ENCODE results near the gene SIRT6. TPM values are rescaled to one million over a fixed set of nuclear protein-coding genes. Genes with fewer than 3 reads are reported as not detected.

The SIRT6 gene
- total and polyA plus RNA-seq, 10 of the 15 experiments (the other 5 are each of a cell fraction or from before 2014, with no cell fraction given): 1.3 to 49.6 (median 24.2) TPM

DNA sequence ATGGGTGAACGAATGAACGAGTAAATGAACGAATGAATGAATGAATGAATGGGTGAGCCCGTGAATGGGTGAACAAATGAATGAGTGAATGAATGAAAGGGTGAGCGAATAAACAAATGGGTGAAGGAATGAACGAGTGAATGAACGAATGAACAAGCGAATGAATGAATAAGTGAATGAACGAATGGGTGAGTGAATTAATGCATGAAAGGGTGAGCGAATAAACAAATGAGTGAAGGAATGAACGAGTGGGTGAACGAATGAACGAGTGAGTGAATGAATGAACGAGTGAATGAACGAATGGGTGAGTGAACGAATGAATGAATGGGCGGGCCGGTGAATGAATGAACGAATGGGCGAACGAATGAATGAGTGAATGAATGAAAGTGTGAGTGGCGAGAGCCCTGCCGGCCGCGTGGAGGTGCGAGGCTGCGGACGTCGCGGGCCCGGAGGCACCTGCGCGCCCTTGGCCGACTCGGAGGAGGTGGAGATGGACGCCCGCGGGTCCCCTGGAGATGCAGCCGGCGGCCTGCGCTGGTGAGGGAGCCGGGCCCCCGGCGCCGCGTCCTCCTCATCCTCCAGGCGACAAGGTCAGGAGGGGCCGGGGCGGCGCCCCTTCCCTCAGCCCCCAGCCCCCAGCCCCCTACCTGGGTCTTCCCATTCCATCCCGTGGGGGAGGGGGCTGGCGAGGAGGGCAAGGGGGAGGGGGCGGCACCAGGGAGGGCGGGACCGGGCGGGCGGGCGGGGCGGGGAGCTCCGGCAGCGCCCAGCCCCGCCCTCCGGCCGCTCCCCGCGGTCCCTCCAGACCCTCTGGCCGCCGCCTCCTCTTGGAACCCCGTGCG, 15.5 kb upstream of the SIRT6 start:
- DNase-seq (ENCODE audit: low read depth, low spot score): no peak
- in situ Hi-C loops (cut with MboI) (no loop called here), intact Hi-C loops (cut with micrococcal nuclease; ENCODE audit: unreplicated experiment) (no loop called here)
- no peaks in the 10 kb centered on the region for H3K4me1 ChIP-seq (ENCODE audit: control insufficient read depth, insufficient read depth, low read length)
- 0 out of 2 replicates have a peak, but pooled peaks have one; percentile 40 for TF ChIP-seq NBN (IDR thresholded peaks at IDR 0.05)
- TF ChIP-seq ZNF24 (IDR thresholded peaks at IDR 0.05): peak; percentile 98
- no peak for TF ChIP-seq RELA (IDR thresholded peaks at IDR 0.05; ENCODE audit: borderline replicate concordance, partially characterized antibody)
- CTCF ChIA-PET: no interaction called here
- RAD21 ChIA-PET (ENCODE audit: unreplicated experiment): no interaction called here
- WGBS (ENCODE audit: insufficient coverage, insufficient replicate concordance, low lambda C conversion rate, missing lambda C conversion rate): 46% methylated on average over 47 of the region's 70 CpGs
- H3K4me3 ChIP-seq: no peak overlapping the region
- FAIRE-seq: no peak
- no peaks in the 10 kb centered on the region; a peak in 1 of 4 replicates for H3K27me3 ChIP-seq (replicated peaks in 1 of 2; ENCODE audit: control insufficient read depth in 2 of 2, insufficient read depth in 2 of 2, low read length in 1 of 2)
- SMC1A ChIA-PET (ENCODE audit: uncharacterized antibody, unreplicated experiment): no interaction called here
- no peak overlapping the region for H3K4me2 ChIP-seq (ENCODE audit: control insufficient read depth, insufficient read depth)
- BruUV-seq (replicated peaks): TSS peak; percentile 60
- H4K20me1 ChIP-seq (ENCODE audit: control insufficient read depth, insufficient read depth): no peaks in the 10 kb centered on the region
- no peak overlapping the region for H2AFZ ChIP-seq (ENCODE audit: control insufficient read depth, low read depth, low read length)
- ATAC-seq: peak; percentile 27; the same call in 1 of the 3 replicates
- no peaks in the 10 kb centered on the region for H3K36me3 ChIP-seq (ENCODE audit: control insufficient read depth in 2 of 2, insufficient read depth in 2 of 2, low read length in 1 of 2)
- POLR2A ChIA-PET: no interaction called here
- H3K9ac ChIP-seq (ENCODE audit: control insufficient read depth, insufficient read depth, low read length): no peak overlapping the region
- no peak overlapping the region for H3K27ac ChIP-seq (ENCODE audit: control insufficient read depth, insufficient read depth)
- no peaks in the 10 kb centered on the region for H3K79me2 ChIP-seq (ENCODE audit: control insufficient read depth, insufficient read depth, low read length)
- H3K9me3 ChIP-seq (replicated peaks; ENCODE audit: control insufficient read depth, insufficient read depth, low read length): no peaks in the 10 kb centered on the region; the same call in 2 of the 3 replicates

- RAD21 ChIA-PET (ENCODE audit: unreplicated experiment): no interaction called here
- DNase-seq (ENCODE audit: low read depth, low spot score) (no peak), ATAC-seq (no peak), FAIRE-seq (no peak)
- Histone ChIP-seq H3K36me3 (ENCODE audit: control insufficient read depth in 2 of 2, insufficient read depth in 2 of 2, low read length in 1 of 2) (no peaks in the 10 kb centered on the region), H4K20me1 (ENCODE audit: control insufficient read depth, insufficient read depth) (no peaks in the 10 kb centered on the region), H3K4me2 (ENCODE audit: control insufficient read depth, insufficient read depth) (no peak overlapping the region), H3K4me1 (ENCODE audit: control insufficient read depth, insufficient read depth, low read length) (no peaks in the 10 kb centered on the region), H3K4me3 (no peak overlapping the region), H3K27ac (ENCODE audit: control insufficient read depth, insufficient read depth) (no peak overlapping the region), H3K79me2 (ENCODE audit: control insufficient read depth, insufficient read depth, low read length) (no peaks in the 10 kb centered on the region), H3K9ac (ENCODE audit: control insufficient read depth, insufficient read depth, low read length) (no peak overlapping the region), H3K9me3 (replicated peaks; ENCODE audit: control insufficient read depth, insufficient read depth, low read length) (no peaks in the 10 kb centered on the region; the same call in 2 of the 3 replicates), H3K27me3 (replicated peaks in 1 of 2; ENCODE audit: control insufficient read depth in 2 of 2, insufficient read depth in 2 of 2, low read length in 1 of 2) (no peaks in the 10 kb centered on the region; a peak in 1 of 4 replicates), H2AFZ (ENCODE audit: control insufficient read depth, low read depth, low read length) (no peak overlapping the region)
- in situ Hi-C loops (cut with MboI) (no loop called here), intact Hi-C loops (cut with micrococcal nuclease; ENCODE audit: unreplicated experiment) (no loop called here)
- WGBS (ENCODE audit: insufficient coverage, insufficient replicate concordance, low lambda C conversion rate, missing lambda C conversion rate): 42% methylated on average over 5 of the region's 5 CpGs
- POLR2A ChIA-PET: no interaction called here
- CTCF ChIA-PET: interaction anchor here (0.5 kb wide), 1 partner anchor 41 kb away, joined by 3 read pairs; no protein-coding TSS in a partner anchor
- TF ChIP-seq ZNF24 (IDR thresholded peaks at IDR 0.05) (peak; percentile 95), NBN (IDR thresholded peaks at IDR 0.05) (0 out of 2 replicates have a peak, but pooled peaks have one; percentile 28), ZSCAN29 (IDR thresholded peaks at IDR 0.05) (no peak)
- BruUV-seq (replicated peaks): no TSS peak
- SMC1A ChIA-PET (ENCODE audit: uncharacterized antibody, unreplicated experiment): no interaction called here
Observed at GRCh38 chr19:4197228-4197624, 14.9 kb upstream of the SIRT6 start.
